SU-DHL-6 (cell line): ENCODE data around the gene LDLRAD3.

Experiments
- CTCF ChIP-seq: fragments of 200-600 bp; sonication (generic); IDR thresholded peaks from one replicate; pipeline ENCODE4 v1.5.1; 2017; ENCODE audit warnings: antibody characterized with exemption, mild to moderate bottlenecking, low read length, moderate library complexity; ENCODE audit not compliant: insufficient read depth, poor library complexity, severe bottlenecking
- EZH2phosphoT487 ChIP-seq: fragments of 200-600 bp; sonication (generic), shearing (Covaris generic); conservative IDR thresholded peaks from 2 replicates; pipeline ENCODE4 v1.6.1; 2018; ENCODE audit warnings: mild to moderate bottlenecking, antibody characterized with exemption, low read length, moderate library complexity, mixed read lengths

GRCh38 chr11:36053862-36054261 lies 110.0 kb downstream of the LDLRAD3 start:
- TF ChIP-seq CTCF (no peak), EZH2phosphoT487 (no peak)
